Type B pancreatic cell (in vitro differentiated cells): ENCODE data around the gene CHCHD4. TPM values are rescaled to one million over a fixed set of nuclear protein-coding genes. Genes with fewer than 3 reads are reported as not detected.
"Not testable (repeated sequence)": the region's sequence is repeated elsewhere in the genome, so short reads cannot be mapped to it uniquely, and the experiment has no call there.

Experiments used
- DNase-seq: peaks from one replicate; pipeline ENCODE4 v3.0.0; 2021; ENCODE audit warnings: mixed read lengths; ENCODE audit not compliant: unreplicated experiment; ENCODE audit errors: extremely low spot score
- H3K27ac Mint-ChIP-seq: 2 replicates; pipeline ENCODE4 v1.8.0; 2021; ENCODE audit warnings: mild to moderate bottlenecking, mixed read lengths
- H3K27me3 Mint-ChIP-seq: 2 replicates; pipeline ENCODE4 v1.8.0; 2021; ENCODE audit warnings: mixed read lengths
- H3K36me3 Mint-ChIP-seq: 2 replicates; pipeline ENCODE4 v1.8.0; 2021; ENCODE audit warnings: mixed read lengths
- H3K4me1 Mint-ChIP-seq: one replicate; pipeline ENCODE4 v1.8.0; 2021; ENCODE audit warnings: mixed read lengths; ENCODE audit not compliant: unreplicated experiment
- H3K4me3 Mint-ChIP-seq: 2 replicates; pipeline ENCODE4 v1.8.0; 2021; ENCODE audit warnings: mild to moderate bottlenecking, mixed read lengths
- H3K9me3 Mint-ChIP-seq: 2 replicates; pipeline ENCODE4 v1.8.0; 2021; ENCODE audit warnings: mixed read lengths
- total RNA-seq: library from RNA; stranded (reverse); gene quantifications from 2 replicates; pipeline ENCODE4 v1.2.1, GENCODE V29; 2021; ENCODE audit warnings: low replicate concordance
- TF ChIP-seq, protein P1 (sequence below): fragments of 200-600 bp; sonication (generic); conservative IDR thresholded peaks from 2 replicates; pipeline ENCODE4 v1.5.0; 2021; ENCODE audit warnings: antibody characterized with exemption, mild to moderate bottlenecking

Gene CHCHD4
- total RNA-seq, 1 donor from 2014 or later, result 14.1 TPM

DNA sequence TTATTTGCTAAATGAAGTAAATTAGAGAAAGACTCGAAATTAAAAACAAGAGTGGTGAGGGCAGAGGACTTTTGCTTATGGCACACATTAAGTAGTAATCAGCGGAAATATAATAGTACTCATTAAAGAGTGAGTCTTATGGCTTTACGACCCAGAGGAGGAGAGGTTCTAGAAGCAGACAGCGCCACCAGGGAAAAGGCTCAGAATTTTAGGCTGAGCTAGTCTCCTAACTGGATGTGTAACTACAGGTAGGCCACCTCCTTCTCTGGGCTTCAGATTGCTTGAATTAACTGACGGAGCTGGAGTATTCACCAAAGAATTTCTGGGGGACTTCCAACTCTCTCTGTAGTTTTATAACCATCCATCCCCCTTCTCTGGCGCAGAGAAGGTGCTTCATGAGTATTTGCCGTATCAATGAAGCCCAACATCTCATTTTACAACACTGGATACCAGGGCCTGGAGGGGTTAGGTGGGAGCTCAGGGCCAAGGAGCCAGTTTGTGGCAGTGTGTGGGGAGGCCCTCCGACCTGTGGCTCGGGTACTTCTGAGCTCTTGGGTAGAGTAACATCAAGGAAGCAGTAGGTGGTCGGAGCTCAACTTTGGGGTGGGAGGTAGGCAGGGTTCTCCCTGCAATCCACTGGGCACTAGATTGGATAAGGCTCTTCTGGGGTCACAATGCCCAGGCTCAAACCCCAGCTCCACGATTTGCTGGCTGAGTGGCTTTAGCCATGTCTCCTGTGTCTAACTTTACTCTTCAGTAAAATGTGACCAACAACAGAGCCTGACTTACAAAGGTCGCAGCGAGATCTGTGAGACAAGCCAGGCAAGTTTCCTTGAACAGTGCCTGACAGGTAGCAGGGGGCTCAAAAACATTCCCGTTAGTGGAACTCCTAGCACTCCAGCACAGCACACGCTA, 1.1 kb downstream of the CHCHD4 start:
- H3K4me3 Mint-ChIP-seq, result peak overlapping the region; percentile 97
- H3K27ac Mint-ChIP-seq, result peak overlapping the region; percentile 93
- TF ChIP-seq, protein P1, sequence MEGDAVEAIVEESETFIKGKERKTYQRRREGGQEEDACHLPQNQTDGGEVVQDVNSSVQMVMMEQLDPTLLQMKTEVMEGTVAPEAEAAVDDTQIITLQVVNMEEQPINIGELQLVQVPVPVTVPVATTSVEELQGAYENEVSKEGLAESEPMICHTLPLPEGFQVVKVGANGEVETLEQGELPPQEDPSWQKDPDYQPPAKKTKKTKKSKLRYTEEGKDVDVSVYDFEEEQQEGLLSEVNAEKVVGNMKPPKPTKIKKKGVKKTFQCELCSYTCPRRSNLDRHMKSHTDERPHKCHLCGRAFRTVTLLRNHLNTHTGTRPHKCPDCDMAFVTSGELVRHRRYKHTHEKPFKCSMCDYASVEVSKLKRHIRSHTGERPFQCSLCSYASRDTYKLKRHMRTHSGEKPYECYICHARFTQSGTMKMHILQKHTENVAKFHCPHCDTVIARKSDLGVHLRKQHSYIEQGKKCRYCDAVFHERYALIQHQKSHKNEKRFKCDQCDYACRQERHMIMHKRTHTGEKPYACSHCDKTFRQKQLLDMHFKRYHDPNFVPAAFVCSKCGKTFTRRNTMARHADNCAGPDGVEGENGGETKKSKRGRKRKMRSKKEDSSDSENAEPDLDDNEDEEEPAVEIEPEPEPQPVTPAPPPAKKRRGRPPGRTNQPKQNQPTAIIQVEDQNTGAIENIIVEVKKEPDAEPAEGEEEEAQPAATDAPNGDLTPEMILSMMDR, result no peak
- peaks cover 21% of the 10 kb centered on the region for H3K36me3 Mint-ChIP-seq
- DNase-seq, result peak; percentile 44
- H3K9me3 Mint-ChIP-seq, result no peaks in the 10 kb centered on the region
- no peaks in the 10 kb centered on the region for H3K27me3 Mint-ChIP-seq
- H3K4me1 Mint-ChIP-seq, result peaks cover 30% of the 10 kb centered on the region

DNA sequence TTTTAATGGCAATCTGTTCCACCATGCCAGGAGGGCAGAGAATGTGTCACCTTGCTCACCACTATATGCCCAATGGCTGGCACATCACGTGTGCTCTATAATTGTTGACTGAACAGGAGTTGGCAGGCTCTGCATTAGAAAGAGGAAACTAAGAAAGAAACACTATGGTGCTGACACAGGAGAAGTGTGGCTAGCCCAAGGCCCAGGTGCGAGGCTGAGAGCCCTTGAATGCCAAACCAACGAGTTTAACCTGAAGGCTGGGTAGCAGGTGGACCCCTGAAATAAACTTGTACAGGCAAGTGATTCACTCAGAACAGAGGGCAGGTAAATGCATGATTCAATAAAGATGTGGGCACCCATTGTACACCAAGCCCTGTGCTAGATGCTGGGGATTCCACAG, 2.4 kb downstream of the CHCHD4 start:
- H3K27ac Mint-ChIP-seq, result peak overlapping the region; percentile 93

DNA sequence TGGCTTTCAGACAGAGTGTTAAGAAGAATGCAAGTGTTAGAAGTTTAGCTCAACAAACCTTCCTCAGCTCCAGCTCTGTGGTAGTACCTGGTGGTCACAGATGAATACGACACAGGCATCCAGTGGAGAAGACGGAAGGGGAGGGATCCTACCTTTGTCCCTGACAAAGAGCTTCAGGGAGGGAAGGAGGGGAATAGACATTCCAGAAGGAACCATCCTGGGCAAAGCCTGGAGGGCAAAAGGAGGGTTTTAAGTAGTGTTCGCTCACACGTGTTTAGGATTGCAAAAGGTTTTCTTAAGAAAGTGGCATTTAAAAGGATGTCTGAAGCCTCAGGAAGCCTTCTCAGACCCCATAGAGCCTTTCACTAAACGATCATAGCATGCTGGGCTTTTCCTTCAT, 2.8 kb downstream of the CHCHD4 start:
- TF ChIP-seq, protein P1, result no peak
- Mint-ChIP-seq H3K27ac (no peak overlapping the region), H3K4me3 (peak overlapping the region; percentile 97), H3K27me3 (no peaks in the 10 kb centered on the region), H3K9me3 (no peaks in the 10 kb centered on the region), H3K36me3 (peaks cover 14% of the 10 kb centered on the region), H3K4me1 (peaks cover 23% of the 10 kb centered on the region)
- DNase-seq, result peak; percentile 13

More for the DNA sequence above, 2.4 kb downstream of the CHCHD4 start:
- peak; percentile 31 for DNase-seq
- TF ChIP-seq, protein P1, result no peak
- no peaks in the 10 kb centered on the region for H3K9me3 Mint-ChIP-seq
- H3K36me3 Mint-ChIP-seq, result peaks cover 14% of the 10 kb centered on the region
- H3K27me3 Mint-ChIP-seq, result no peaks in the 10 kb centered on the region
- peaks cover 26% of the 10 kb centered on the region for H3K4me1 Mint-ChIP-seq
- H3K4me3 Mint-ChIP-seq, result peak overlapping the region; percentile 97

DNA sequence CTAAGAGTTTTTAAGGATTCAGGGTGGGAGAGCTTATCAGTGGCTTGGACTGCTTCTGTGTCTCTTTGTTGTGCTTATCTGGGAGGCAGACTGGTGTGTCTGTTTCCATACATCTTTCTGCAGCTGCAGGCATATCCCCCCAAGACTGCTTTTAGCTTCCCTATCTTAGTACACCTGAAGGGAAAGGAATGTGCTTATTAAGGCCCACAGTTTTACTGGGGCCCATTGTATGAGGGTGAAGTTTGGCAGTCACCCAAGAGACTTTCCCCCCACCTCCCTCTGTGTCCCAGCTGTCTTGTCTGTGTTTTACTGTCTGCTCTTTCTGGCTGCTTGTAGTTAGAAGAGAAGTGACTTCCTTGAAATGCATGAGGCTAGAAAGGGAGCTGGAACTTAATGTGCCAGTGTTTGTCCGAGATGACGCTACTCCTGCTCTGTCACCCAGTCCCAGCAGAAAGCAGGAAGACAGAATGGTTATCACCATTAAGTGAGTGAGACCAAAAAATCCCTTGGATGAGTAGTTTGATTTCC, 3.7 kb downstream of the CHCHD4 start:
- H3K27ac Mint-ChIP-seq, result not testable (repeated sequence)
- Mint-ChIP-seq H3K36me3 (peaks cover 14% of the 10 kb centered on the region), H3K4me1 (peaks cover 18% of the 10 kb centered on the region)

DNA sequence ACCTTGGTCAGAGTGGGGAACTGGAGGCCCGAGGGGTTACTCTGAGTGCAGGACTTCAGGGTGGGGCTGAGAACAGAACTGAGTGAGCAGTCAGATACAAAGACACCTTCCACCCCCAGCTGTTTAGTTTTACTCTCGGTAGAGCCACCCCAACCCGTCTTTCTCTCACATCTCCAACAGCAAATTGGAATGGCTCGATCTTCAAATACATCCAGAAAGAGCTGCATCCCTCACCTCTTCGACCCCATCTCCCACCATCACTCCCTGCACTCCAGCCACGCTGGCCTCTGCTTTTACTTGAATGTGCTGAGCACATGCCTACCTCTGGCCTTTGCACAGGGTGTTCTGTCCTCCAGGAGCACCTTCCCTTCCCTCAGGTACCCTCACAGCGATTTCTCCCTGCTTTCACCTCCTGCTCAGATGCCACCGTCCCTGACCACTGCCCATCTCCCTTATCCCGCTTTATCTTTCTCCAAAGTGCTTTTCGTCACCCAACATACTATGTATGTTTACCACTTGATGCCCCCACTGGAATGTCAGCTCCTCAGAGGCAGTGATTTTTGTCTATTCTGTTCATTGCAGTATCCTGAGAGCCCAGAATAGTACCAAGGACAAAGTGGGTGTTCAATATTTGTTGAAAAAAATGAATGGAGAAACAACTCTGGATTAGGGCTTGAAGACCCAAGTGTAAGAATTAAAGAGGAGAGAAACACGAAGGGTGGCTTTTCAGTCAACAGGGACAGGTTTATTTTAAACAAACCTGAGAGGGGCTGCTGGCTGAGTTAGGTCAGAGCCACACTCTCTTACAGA, 4.4 kb downstream of the CHCHD4 start:
- H3K27me3 Mint-ChIP-seq, result no peaks in the 10 kb centered on the region
- H3K9me3 Mint-ChIP-seq, result no peaks in the 10 kb centered on the region
- peaks cover 15% of the 10 kb centered on the region for H3K4me1 Mint-ChIP-seq
- H3K36me3 Mint-ChIP-seq, result peaks cover 14% of the 10 kb centered on the region
- no peak overlapping the region for H3K27ac Mint-ChIP-seq
- DNase-seq, result peak; percentile 29
- TF ChIP-seq, protein P1, result no peak
- H3K4me3 Mint-ChIP-seq, result no peak overlapping the region

More for the DNA sequence above, 3.7 kb downstream of the CHCHD4 start:
- not testable (repeated sequence) for H3K27me3 Mint-ChIP-seq, H3K4me3 Mint-ChIP-seq, H3K9me3 Mint-ChIP-seq
- peak; percentile 4 for DNase-seq
